ENCODE measurements around the gene SLC6A6. TPM values are rescaled to one million over a fixed set of nuclear protein-coding genes. Genes with fewer than 3 reads are reported as not detected.

The SLC6A6 gene
- total and polyA plus RNA-seq, 10 of the 15 experiments (the other 5 are each of a cell fraction or from before 2014, with no cell fraction given): 5.6 to 47.0 (median 20.2) TPM

DNA sequence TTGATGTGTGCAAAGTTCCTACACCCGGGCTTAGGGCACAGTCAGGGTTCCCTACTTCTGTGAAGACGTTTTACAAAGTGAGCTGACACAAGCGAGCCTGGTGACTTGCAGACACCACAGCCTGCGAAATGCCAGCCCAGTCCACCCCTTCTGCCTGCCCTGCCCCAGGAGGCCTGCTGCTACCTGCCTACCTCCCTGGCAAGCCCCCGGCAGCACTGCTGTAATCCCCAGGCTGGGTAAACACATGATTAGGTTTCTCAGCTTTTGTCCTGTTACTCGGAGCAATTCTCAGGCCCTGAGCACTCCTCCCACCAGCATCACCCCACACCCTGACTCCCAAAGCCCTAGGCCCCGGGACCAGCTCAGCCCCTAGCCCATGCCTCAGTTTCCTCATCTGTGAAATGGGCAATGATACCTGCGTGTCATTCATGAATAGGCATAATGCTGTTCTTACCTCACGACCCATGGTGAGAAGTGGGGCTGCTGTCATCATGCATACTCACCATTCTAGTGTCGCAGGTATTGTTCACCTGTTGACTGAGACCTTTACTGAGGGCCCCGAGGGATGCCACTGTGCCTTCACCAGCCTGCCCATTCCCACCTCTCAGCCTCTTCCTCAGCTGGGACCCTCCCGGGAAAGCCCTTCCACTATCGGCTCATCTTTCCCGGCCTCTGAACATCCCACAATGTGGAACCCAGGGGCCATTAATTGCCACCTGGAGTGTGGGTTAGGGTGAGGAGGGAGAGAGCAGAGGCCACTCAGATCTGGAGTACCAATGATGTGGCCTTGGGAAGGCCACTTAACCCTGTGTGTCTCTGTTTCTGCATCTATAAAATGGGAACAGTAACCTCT is 31.5 kb upstream of the SLC6A6 start:
- no peaks in the 10 kb centered on the region for H3K36me3 ChIP-seq (ENCODE audit: control insufficient read depth in 2 of 2, insufficient read depth in 2 of 2, low read length in 1 of 2)
- no peaks in the 10 kb centered on the region; a peak in 1 of 4 replicates for H3K27me3 ChIP-seq (replicated peaks in 1 of 2; ENCODE audit: control insufficient read depth in 2 of 2, insufficient read depth in 2 of 2, low read length in 1 of 2)
- H3K27ac ChIP-seq (ENCODE audit: control insufficient read depth, insufficient read depth): no peak overlapping the region
- SMC1A ChIA-PET (ENCODE audit: uncharacterized antibody, unreplicated experiment): interaction anchor here (1.2 to 1.6 kb wide), 2 partner anchors 56 to 57 kb away, joined by 3 read pairs; no protein-coding TSS in a partner anchor
- H3K4me3 ChIP-seq: no peak overlapping the region
- no peak for FAIRE-seq
- intact Hi-C loops (cut with micrococcal nuclease; ENCODE audit: unreplicated experiment) (no loop called here), in situ Hi-C loops (cut with MboI) (no loop called here)
- WGBS (ENCODE audit: insufficient coverage, insufficient replicate concordance, low lambda C conversion rate, missing lambda C conversion rate): 38% methylated on average over 14 of the region's 14 CpGs
- no TSS peak for BruUV-seq (replicated peaks)
- no peak overlapping the region for H3K4me2 ChIP-seq (ENCODE audit: control insufficient read depth, insufficient read depth)
- POLR2A ChIA-PET: no interaction called here
- H2AFZ ChIP-seq (ENCODE audit: control insufficient read depth, low read depth, low read length): no peak overlapping the region
- no peaks in the 10 kb centered on the region for H3K9me3 ChIP-seq (replicated peaks; ENCODE audit: control insufficient read depth, insufficient read depth, low read length)
- RAD21 ChIA-PET (ENCODE audit: unreplicated experiment): no interaction called here
- H3K9ac ChIP-seq (ENCODE audit: control insufficient read depth, insufficient read depth, low read length): no peak overlapping the region
- no peaks in the 10 kb centered on the region for H3K79me2 ChIP-seq (ENCODE audit: control insufficient read depth, insufficient read depth, low read length)
- no peaks in the 10 kb centered on the region; the same call in 1 of the 2 replicates for H3K4me1 ChIP-seq (ENCODE audit: control insufficient read depth, insufficient read depth, low read length)
- DNase-seq (ENCODE audit: low read depth, low spot score): no peak
- CTCF ChIA-PET: interaction anchor here (0.9 to 1.2 kb wide), 3 partner anchors 86 to 474 kb away, joined by 3 read pairs; no protein-coding TSS in a partner anchor
- no peak for ATAC-seq
- no peaks in the 10 kb centered on the region for H4K20me1 ChIP-seq (ENCODE audit: control insufficient read depth, insufficient read depth)
- TF ChIP-seq BCLAF1 (IDR thresholded peaks at IDR 0.05) (no peak), NBN (IDR thresholded peaks at IDR 0.05) (no peak), EED (IDR thresholded peaks at IDR 0.05; ENCODE audit: low read depth) (no peak), SREBF2 (IDR thresholded peaks at IDR 0.05; ENCODE audit: low read length) (no peak), BCL3 (IDR thresholded peaks at IDR 0.05; ENCODE audit: borderline replicate concordance, insufficient read depth, low read depth, low read length, poor library complexity, severe bottlenecking) (no peak), HDAC6 (IDR thresholded peaks at IDR 0.05; ENCODE audit: unreplicated experiment) (no peak), RCOR1 (conservative IDR thresholded peaks at IDR 0.05; ENCODE audit: low read depth, low read length) (no peak), ZNF207 (IDR thresholded peaks at IDR 0.05; ENCODE audit: borderline replicate concordance) (no peak), STAT1 (conservative IDR thresholded peaks at IDR 0.05) (no peak), CREM (IDR thresholded peaks at IDR 0.05; ENCODE audit: low read depth) (no peak)
- TF ChIP-seq, protein P1, sequence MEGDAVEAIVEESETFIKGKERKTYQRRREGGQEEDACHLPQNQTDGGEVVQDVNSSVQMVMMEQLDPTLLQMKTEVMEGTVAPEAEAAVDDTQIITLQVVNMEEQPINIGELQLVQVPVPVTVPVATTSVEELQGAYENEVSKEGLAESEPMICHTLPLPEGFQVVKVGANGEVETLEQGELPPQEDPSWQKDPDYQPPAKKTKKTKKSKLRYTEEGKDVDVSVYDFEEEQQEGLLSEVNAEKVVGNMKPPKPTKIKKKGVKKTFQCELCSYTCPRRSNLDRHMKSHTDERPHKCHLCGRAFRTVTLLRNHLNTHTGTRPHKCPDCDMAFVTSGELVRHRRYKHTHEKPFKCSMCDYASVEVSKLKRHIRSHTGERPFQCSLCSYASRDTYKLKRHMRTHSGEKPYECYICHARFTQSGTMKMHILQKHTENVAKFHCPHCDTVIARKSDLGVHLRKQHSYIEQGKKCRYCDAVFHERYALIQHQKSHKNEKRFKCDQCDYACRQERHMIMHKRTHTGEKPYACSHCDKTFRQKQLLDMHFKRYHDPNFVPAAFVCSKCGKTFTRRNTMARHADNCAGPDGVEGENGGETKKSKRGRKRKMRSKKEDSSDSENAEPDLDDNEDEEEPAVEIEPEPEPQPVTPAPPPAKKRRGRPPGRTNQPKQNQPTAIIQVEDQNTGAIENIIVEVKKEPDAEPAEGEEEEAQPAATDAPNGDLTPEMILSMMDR (IDR thresholded peaks at IDR 0.05 in 2 of 3, conservative IDR thresholded peaks at IDR 0.05 in 1 of 3; ENCODE audit: control insufficient read depth in 2 of 3, extremely low read depth in 1 of 3, insufficient read depth in 1 of 3, low read depth in 3 of 3, low read length in 3 of 3): no peak
- TF ChIP-seq, protein P2, sequence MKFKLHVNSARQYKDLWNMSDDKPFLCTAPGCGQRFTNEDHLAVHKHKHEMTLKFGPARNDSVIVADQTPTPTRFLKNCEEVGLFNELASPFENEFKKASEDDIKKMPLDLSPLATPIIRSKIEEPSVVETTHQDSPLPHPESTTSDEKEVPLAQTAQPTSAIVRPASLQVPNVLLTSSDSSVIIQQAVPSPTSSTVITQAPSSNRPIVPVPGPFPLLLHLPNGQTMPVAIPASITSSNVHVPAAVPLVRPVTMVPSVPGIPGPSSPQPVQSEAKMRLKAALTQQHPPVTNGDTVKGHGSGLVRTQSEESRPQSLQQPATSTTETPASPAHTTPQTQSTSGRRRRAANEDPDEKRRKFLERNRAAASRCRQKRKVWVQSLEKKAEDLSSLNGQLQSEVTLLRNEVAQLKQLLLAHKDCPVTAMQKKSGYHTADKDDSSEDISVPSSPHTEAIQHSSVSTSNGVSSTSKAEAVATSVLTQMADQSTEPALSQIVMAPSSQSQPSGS (IDR thresholded peaks at IDR 0.05; ENCODE audit: low read length): no peak
- TF ChIP-seq, protein P3, sequence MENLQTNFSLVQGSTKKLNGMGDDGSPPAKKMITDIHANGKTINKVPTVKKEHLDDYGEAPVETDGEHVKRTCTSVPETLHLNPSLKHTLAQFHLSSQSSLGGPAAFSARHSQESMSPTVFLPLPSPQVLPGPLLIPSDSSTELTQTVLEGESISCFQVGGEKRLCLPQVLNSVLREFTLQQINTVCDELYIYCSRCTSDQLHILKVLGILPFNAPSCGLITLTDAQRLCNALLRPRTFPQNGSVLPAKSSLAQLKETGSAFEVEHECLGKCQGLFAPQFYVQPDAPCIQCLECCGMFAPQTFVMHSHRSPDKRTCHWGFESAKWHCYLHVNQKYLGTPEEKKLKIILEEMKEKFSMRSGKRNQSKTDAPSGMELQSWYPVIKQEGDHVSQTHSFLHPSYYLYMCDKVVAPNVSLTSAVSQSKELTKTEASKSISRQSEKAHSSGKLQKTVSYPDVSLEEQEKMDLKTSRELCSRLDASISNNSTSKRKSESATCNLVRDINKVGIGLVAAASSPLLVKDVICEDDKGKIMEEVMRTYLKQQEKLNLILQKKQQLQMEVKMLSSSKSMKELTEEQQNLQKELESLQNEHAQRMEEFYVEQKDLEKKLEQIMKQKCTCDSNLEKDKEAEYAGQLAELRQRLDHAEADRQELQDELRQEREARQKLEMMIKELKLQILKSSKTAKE (IDR thresholded peaks at IDR 0.05; ENCODE audit: low read depth, poor library complexity, severe bottlenecking): no peak

Measured in GM12878 (cell line).